DND-41 (cell line): ENCODE data around the gene ERG.

ENCODE experiments used
- ATAC-seq: fragments of 200-7000 bp; cut with Tn5 transposase; 3 replicates; pipeline ENCODE4 v1.9.1; 2021; ENCODE audit warnings: low read depth; ENCODE audit not compliant: insufficient read depth
- DNase-seq: peaks from one replicate; pipeline ENCODE4 v3.0.0-alpha.2; 2020
- H2AFZ ChIP-seq: 2 replicates; pipeline ENCODE4 v1.6.0; 2012; ENCODE audit warnings: low read depth, low read length
- H3K27ac ChIP-seq: 2 replicates; pipeline ENCODE4 v1.5.1; 2012; ENCODE audit warnings: low read length, inconsistent platforms
- H3K27me3 ChIP-seq: fragments of 200-600 bp; sonication (generic); 2 replicates; pipeline ENCODE4 v1.6.0; 2012; ENCODE audit warnings: low read length, mild to moderate bottlenecking, inconsistent platforms; ENCODE audit not compliant: insufficient read depth, poor library complexity
- H3K36me3 ChIP-seq: 2 replicates; pipeline ENCODE4 v1.5.1; 2012; ENCODE audit warnings: low read length, inconsistent platforms; ENCODE audit not compliant: insufficient read depth
- H3K4me1 ChIP-seq: 2 replicates; pipeline ENCODE4 v1.5.1; 2012; ENCODE audit warnings: mild to moderate bottlenecking, low read length; ENCODE audit not compliant: insufficient read depth
- H3K4me2 ChIP-seq: 2 replicates; pipeline ENCODE4 v1.6.0; 2012; ENCODE audit warnings: mild to moderate bottlenecking, moderate library complexity, low read length, inconsistent platforms; ENCODE audit not compliant: insufficient read depth
- H3K4me3 ChIP-seq, 2 experiments: fragments of 200-600 bp in 1 of 2; shearing (Covaris generic) in 1 of 2; 2 replicates each; pipeline ENCODE4 v1.5.1; 2012 to 2016; ENCODE audit warnings: inconsistent platforms in 2 of 2, low read length in 2 of 2, mild to moderate bottlenecking in 2 of 2, low read depth in 1 of 2, moderate library complexity in 1 of 2
- H3K79me2 ChIP-seq: 2 replicates; pipeline ENCODE4 v1.6.0; 2012; ENCODE audit warnings: low read length, inconsistent platforms; ENCODE audit not compliant: insufficient read depth
- H3K9ac ChIP-seq: 2 replicates; pipeline ENCODE4 v1.6.0; 2012; ENCODE audit warnings: low read depth, mild to moderate bottlenecking, inconsistent platforms, low read length, moderate library complexity
- H3K9me3 ChIP-seq: 2 replicates; pipeline ENCODE4 v1.5.1; 2012; ENCODE audit warnings: low read length, moderate library complexity, mild to moderate bottlenecking, inconsistent platforms; ENCODE audit not compliant: insufficient read depth, severe bottlenecking
- H4K20me1 ChIP-seq: 2 replicates; pipeline ENCODE4 v1.6.0; 2012; ENCODE audit warnings: low read length; ENCODE audit not compliant: insufficient read depth
- EZH2 ChIP-seq: IDR thresholded peaks from 3 replicates; pipeline ENCODE4 v1.6.1; 2012; ENCODE audit warnings: borderline replicate concordance, low read depth, mild to moderate bottlenecking, moderate library complexity, low read length, inconsistent platforms; ENCODE audit not compliant: severe bottlenecking
- TF ChIP-seq, protein P1 (sequence below): IDR thresholded peaks from 2 replicates; pipeline ENCODE4 v1.5.1; 2012; ENCODE audit warnings: borderline replicate concordance, low read length, moderate library complexity, mild to moderate bottlenecking; ENCODE audit not compliant: poor library complexity, severe bottlenecking; ENCODE audit errors: extremely low read depth

The ERG gene

DNA sequence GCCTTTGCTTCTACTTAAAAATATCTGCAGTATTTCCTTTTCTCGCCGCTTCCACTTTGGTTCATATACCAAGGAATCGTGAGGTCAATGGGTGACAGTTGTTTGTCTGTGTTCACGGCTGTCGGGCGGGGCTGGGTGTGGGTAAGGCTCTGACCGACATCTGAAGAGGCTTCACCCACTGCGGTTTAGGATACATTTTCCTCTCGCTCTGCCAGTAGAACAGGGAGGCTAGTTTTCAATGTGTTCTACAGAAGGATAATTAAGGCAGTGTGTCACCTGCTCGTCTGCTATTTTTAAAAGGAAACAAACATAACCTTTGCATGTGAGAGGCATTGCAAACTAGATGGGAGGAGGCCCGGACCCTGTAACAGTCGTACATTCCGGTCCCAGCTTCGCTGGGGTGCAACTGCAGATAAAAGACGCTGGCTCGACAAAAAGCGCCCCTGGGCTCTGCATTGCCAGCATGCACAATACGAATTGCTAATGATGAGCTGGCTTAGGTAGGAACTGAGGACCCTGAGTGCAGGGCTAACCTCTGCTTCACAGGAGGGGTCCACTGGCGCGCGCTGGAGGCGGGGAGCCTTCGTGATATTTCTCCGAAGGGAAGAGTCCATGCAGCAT, 8.5 kb upstream of the ERG start:
- Histone ChIP-seq H3K27ac (no peak overlapping the region), H3K4me1 (no peaks in the 10 kb centered on the region), H3K79me2 (no peaks in the 10 kb centered on the region), H2AFZ (no peak overlapping the region), H4K20me1 (no peaks in the 10 kb centered on the region), H3K9ac (no peak overlapping the region), H3K27me3 (peaks cover 8% of the 10 kb centered on the region), H3K4me2 (no peak overlapping the region), H3K9me3 (no peaks in the 10 kb centered on the region), H3K36me3 (no peaks in the 10 kb centered on the region), H3K4me3 (no peak overlapping the region)
- TF ChIP-seq EZH2 = no peak
- TF ChIP-seq, protein P1, sequence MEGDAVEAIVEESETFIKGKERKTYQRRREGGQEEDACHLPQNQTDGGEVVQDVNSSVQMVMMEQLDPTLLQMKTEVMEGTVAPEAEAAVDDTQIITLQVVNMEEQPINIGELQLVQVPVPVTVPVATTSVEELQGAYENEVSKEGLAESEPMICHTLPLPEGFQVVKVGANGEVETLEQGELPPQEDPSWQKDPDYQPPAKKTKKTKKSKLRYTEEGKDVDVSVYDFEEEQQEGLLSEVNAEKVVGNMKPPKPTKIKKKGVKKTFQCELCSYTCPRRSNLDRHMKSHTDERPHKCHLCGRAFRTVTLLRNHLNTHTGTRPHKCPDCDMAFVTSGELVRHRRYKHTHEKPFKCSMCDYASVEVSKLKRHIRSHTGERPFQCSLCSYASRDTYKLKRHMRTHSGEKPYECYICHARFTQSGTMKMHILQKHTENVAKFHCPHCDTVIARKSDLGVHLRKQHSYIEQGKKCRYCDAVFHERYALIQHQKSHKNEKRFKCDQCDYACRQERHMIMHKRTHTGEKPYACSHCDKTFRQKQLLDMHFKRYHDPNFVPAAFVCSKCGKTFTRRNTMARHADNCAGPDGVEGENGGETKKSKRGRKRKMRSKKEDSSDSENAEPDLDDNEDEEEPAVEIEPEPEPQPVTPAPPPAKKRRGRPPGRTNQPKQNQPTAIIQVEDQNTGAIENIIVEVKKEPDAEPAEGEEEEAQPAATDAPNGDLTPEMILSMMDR = no peak
- peak; percentile 51 for DNase-seq
- ATAC-seq = peak; percentile 71

DNA sequence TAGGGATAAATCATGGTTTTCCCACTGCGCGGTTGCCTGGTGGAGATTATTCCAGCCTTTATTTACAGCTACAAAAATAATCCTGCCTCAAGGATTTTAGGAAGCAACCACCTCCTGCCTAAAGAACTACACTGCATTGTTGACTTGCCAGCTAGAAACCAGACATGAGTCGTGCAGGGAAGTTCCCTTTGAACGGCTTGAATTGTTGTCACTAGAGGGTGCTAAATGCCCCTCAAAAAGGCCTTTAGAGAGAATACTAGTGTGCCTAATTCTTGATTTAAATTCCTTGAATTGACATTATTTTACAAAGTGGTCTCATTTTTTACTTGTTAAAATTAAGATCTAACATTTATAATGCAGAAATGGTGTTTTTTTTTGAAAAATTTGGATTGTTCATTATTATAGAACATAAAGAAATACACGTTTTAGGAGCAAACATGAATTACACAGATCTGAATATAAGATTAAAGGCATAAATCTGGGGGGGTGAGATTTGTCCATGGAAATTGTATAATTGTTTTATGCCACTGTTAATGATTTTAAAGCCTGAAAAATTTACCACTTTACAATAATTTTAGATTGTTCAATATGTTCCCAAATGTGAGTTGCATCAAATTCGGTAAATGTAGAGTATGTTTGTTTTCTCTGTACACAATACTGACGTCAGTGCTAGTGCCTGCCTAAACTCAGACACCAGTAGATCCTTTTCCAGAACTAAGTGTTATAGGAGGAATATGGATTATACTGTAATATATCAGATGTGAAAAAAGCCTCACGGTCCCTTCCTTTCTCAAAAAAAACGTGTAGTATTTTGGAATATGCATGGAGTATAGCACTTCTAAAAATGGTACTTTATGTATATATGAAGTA, 7.6 kb upstream of the ERG start:
- Histone ChIP-seq H3K36me3 (no peaks in the 10 kb centered on the region), H3K4me3 (no peak overlapping the region), H3K27me3 (peaks cover 4% of the 10 kb centered on the region), H4K20me1 (no peaks in the 10 kb centered on the region), H3K9ac (no peak overlapping the region), H2AFZ (no peak overlapping the region), H3K9me3 (no peaks in the 10 kb centered on the region), H3K79me2 (no peaks in the 10 kb centered on the region), H3K4me1 (no peaks in the 10 kb centered on the region), H3K4me2 (no peak overlapping the region), H3K27ac (no peak overlapping the region)
- peak; percentile 93 for ATAC-seq
- TF ChIP-seq EZH2 = no peak
- TF ChIP-seq, protein P1 = peak; percentile 84
- peak; percentile 55 for DNase-seq

GRCh38 chr21:38504066-38504465, 5.8 kb upstream of the ERG start:
- no peaks in the 10 kb centered on the region for H4K20me1 ChIP-seq
- H3K4me3 ChIP-seq = no peak overlapping the region
- DNase-seq (no peak), ATAC-seq (no peak)
- H3K79me2 ChIP-seq = no peaks in the 10 kb centered on the region
- H3K9ac ChIP-seq = no peak overlapping the region
- H3K27me3 ChIP-seq = peaks cover 12% of the 10 kb centered on the region
- H3K4me1 ChIP-seq = no peaks in the 10 kb centered on the region
- H3K27ac ChIP-seq = no peak overlapping the region
- no peaks in the 10 kb centered on the region for H3K9me3 ChIP-seq
- no peak overlapping the region for H3K4me2 ChIP-seq
- H2AFZ ChIP-seq = no peak overlapping the region
- TF ChIP-seq, protein P1 = no peak
- TF ChIP-seq EZH2 = no peak
- H3K36me3 ChIP-seq = no peaks in the 10 kb centered on the region
